ENCODE results near the gene PSME3IP1. TPM values are rescaled to one million over a fixed set of nuclear protein-coding genes. Genes with fewer than 3 reads are reported as not detected.

PSME3IP1 gene
- total and polyA plus RNA-seq, 2 of the 8 experiments (the other 6 are each of a cell fraction or from before 2014, with no cell fraction given): 95.1 to 98.3 TPM

DNA sequence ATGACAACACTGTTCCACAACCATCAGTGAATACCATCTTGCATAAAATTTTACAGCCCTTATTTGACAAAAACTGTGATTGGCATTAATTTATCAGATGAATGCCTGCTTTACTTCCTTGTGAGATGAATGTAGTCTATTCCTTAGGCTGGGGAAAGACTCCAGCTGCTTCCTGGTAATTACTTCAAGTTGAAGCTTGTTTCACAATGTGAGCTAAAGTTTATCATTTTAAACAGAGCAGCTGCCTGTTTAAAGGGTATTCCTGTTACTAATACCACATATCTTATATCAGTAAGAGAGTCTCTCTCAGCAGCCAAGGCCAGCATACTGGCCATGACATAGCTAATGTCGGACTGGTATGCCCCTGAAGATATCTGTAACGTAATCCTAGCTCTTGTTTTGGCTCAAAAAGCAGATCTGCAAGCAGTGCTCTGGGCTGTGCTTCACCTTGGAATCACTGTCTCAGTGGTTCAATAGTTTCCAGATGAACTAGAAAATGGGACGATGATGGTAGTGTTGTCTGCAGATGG, 46.0 kb upstream of the PSME3IP1 start:
- Histone ChIP-seq H2AK5ac (ENCODE audit: low read depth, low read length) (no peak overlapping the region), H3K4me3 (ENCODE audit: extremely low read depth in 1 of 4, insufficient read depth in 2 of 4, low read depth in 3 of 4, low read length in 4 of 4) (no peak overlapping the region), H3K4ac (replicated peaks; ENCODE audit: insufficient read length, low read depth, low read length) (no peak overlapping the region), H3K23me2 (ENCODE audit: low read depth, low read length) (peaks cover 2% of the 10 kb centered on the region), H4K5ac (ENCODE audit: insufficient read length, low read depth, low read length) (no peak overlapping the region), H3K9me3 (ENCODE audit: insufficient read depth in 2 of 2, low read depth in 1 of 2, low read length in 1 of 2) (no peaks in the 10 kb centered on the region), H2BK20ac (ENCODE audit: low read length) (no peak overlapping the region), H2BK15ac (ENCODE audit: low read length) (no peak overlapping the region), H3K4me2 (ENCODE audit: insufficient read depth in 1 of 2, low read depth in 2 of 2, low read length in 2 of 2) (no peak overlapping the region), H4K8ac (ENCODE audit: extremely low read depth, insufficient read depth, low read length) (0 out of 2 replicates have a peak overlapping the region, but pooled peaks have one; percentile 41), H3K18ac (ENCODE audit: extremely low read depth, low read length) (no peak overlapping the region), H3K27me3 (replicated peaks in 1 of 4; ENCODE audit: control insufficient read depth in 3 of 4, extremely low read depth in 1 of 4, insufficient read depth in 3 of 4, low read length in 3 of 4) (no peaks in the 10 kb centered on the region), H3K36me3 (ENCODE audit: control insufficient read depth in 2 of 4, insufficient read depth in 4 of 4, low read length in 3 of 4) (peaks cover 20 to 48% (median 37%) of the 10 kb centered on the region in 4 experiments; a peak in 7 of 8 replicates), H2BK5ac (ENCODE audit: low read depth, low read length) (no peak overlapping the region), H3K14ac (ENCODE audit: insufficient read length) (no peak overlapping the region), H4K91ac (replicated peaks; ENCODE audit: insufficient read length, low read length) (no peak overlapping the region), H3K56ac (replicated peaks; ENCODE audit: insufficient read length, low read depth, low read length) (no peak overlapping the region), H3K9ac (replicated peaks in 1 of 4; ENCODE audit: extremely low read depth in 1 of 4, low read depth in 3 of 4, low read length in 3 of 4) (no peak overlapping the region), H3K4me1 (replicated peaks in 1 of 4; ENCODE audit: control insufficient read depth in 3 of 4, insufficient read depth in 4 of 4, low read length in 3 of 4) (no peaks in the 10 kb centered on the region), H3K27ac (ENCODE audit: low read depth, low read length) (no peak overlapping the region), H3K79me1 (ENCODE audit: low read depth, low read length) (no peaks in the 10 kb centered on the region), H2BK120ac (replicated peaks; ENCODE audit: low read depth, low read length) (no peak overlapping the region), H2BK12ac (ENCODE audit: low read depth, low read length) (no peak overlapping the region), H4K20me1 (replicated peaks in 1 of 2; ENCODE audit: control insufficient read depth in 1 of 2, insufficient read depth in 2 of 2, low read length in 2 of 2) (no peaks in the 10 kb centered on the region), H3K23ac (ENCODE audit: insufficient read length) (no peak overlapping the region), H3K79me2 (ENCODE audit: control insufficient read depth in 1 of 2, insufficient read depth in 2 of 2, low read length in 2 of 2) (no peaks in the 10 kb centered on the region), H2AFZ (ENCODE audit: low read length) (no peak overlapping the region)
- CTCF ChIA-PET (ENCODE audit: partially characterized antibody): interaction anchor here (0.8 to 1.8 kb wide), 2 partner anchors 17 to 40 kb away, joined by 3 read pairs; no protein-coding TSS in a partner anchor
- FAIRE-seq (no peak), DNase-seq (ENCODE audit: low read depth in 1 of 2, low spot score in 2 of 2) (no peak)
- POLR2A ChIA-PET (ENCODE audit: partially characterized antibody): no interaction called here
- 89% methylated on average over 3 of the region's 3 CpGs; no CpG with 5 or more reads in 1 of the 2 experiments for WGBS, 2 experiments (ENCODE audit: extremely low coverage in 1 of 2, insufficient coverage in 1 of 2, insufficient read length in 1 of 2, insufficient replicate concordance in 2 of 2, low coverage in 1 of 2, low lambda C conversion rate in 2 of 2, missing lambda C conversion rate in 1 of 2)
- TF ChIP-seq POU5F1 (IDR thresholded peaks at IDR 0.05; ENCODE audit: low read depth, low read length): no peak
- no peak for TF ChIP-seq TEAD4 (IDR thresholded peaks at IDR 0.05; ENCODE audit: low read depth, low read length)
- TF ChIP-seq RBBP5 (IDR thresholded peaks at IDR 0.05; ENCODE audit: borderline replicate concordance, low read depth, low read length): no peak
- no peak for TF ChIP-seq HDAC6 (IDR thresholded peaks at IDR 0.05; ENCODE audit: low read depth, low read length)
- no peak for TF ChIP-seq RFX5 (IDR thresholded peaks at IDR 0.05; ENCODE audit: borderline replicate concordance, low read depth, low read length)
- TF ChIP-seq CREB1 (IDR thresholded peaks at IDR 0.05): no peak
- no peak for TF ChIP-seq SRF (IDR thresholded peaks at IDR 0.05; ENCODE audit: low read depth, low read length)
- TF ChIP-seq EP300 (IDR thresholded peaks at IDR 0.05; ENCODE audit: borderline replicate concordance in 1 of 2, low read depth in 2 of 2, low read length in 2 of 2): no peak
